ENCODE measurements around the gene CLDN15. TPM values are rescaled to one million over a fixed set of nuclear protein-coding genes. Genes with fewer than 3 reads are reported as not detected.

The CLDN15 gene
- total and polyA plus RNA-seq, 10 donors, result 11.1 to 49.2 (median 21.2) TPM

GRCh38 chr7:101212014-101212413, 25.6 kb downstream of the CLDN15 start:
- intact Hi-C loops (cut with DNase I; ENCODE audit: low total_unique reads), result no loop called here
- Histone ChIP-seq H3K4me3 (no peak overlapping the region), H3K27ac (no peak overlapping the region), H3K27me3 (replicated peaks in 1 of 7) (no peaks in the 10 kb centered on the region), H3K4me1 (peaks cover 6 to 27% (median 15%) of the 10 kb centered on the region in 6 donors), H3K9me3 (no peaks in the 10 kb centered on the region), H3K36me3 (peaks cover 0 to 91% (median 69%) of the 10 kb centered on the region in 6 donors)
- TF ChIP-seq POLR2AphosphoS5 (IDR thresholded peaks at IDR 0.05) (no peak), CTCF (IDR thresholded peaks at IDR 0.05 in 8 of 11, conservative IDR thresholded peaks at IDR 0.05 in 3 of 11) (no peak), POLR2A (IDR thresholded peaks at IDR 0.05) (no peak)
- WGBS, 5 donors, result 94 to 100% (median 95%) methylated on average over 7 to 8 of the region's 8 CpGs
- DNase-seq, result no peak

- DNase-seq, result no peak
- H3K27ac ChIP-seq, result no peak overlapping the region
- 93 to 98% (median 97%) methylated on average over 10 to 24 of the region's 24 CpGs for WGBS, 5 donors
- no peak for TF ChIP-seq POLR2A (IDR thresholded peaks at IDR 0.05)
- TF ChIP-seq POLR2AphosphoS5 (IDR thresholded peaks at IDR 0.05), result peak in 1 of 3 donors; percentile 6
- H3K4me3 ChIP-seq, result no peak overlapping the region
- no peaks in the 10 kb centered on the region for H3K27me3 ChIP-seq (replicated peaks in 1 of 7)
- H3K4me1 ChIP-seq, result peaks cover 5 to 22% (median 10%) of the 10 kb centered on the region in 6 donors
- H3K36me3 ChIP-seq, result peaks cover 0 to 96% (median 72%) of the 10 kb centered on the region in 6 donors
- H3K9me3 ChIP-seq, result no peaks in the 10 kb centered on the region
- intact Hi-C loops (cut with DNase I; ENCODE audit: low total_unique reads), result no loop called here
Measured at GRCh38 chr7:101211501-101211900, 26.1 kb downstream of the CLDN15 start.

- no peaks in the 10 kb centered on the region for H3K27me3 ChIP-seq (replicated peaks in 1 of 7)
- TF ChIP-seq CTCF (IDR thresholded peaks at IDR 0.05 in 8 of 11, conservative IDR thresholded peaks at IDR 0.05 in 3 of 11), result no peak
- TF ChIP-seq POLR2A (IDR thresholded peaks at IDR 0.05), result no peak
- TF ChIP-seq POLR2AphosphoS5 (IDR thresholded peaks at IDR 0.05), result no peak
- peaks cover 0 to 8% (median 0%) of the 10 kb centered on the region in 6 donors for H3K4me1 ChIP-seq
- H3K27ac ChIP-seq, result no peak overlapping the region
- DNase-seq, result no peak
- no peaks in the 10 kb centered on the region for H3K9me3 ChIP-seq
- intact Hi-C loops (cut with DNase I; ENCODE audit: low total_unique reads), result no loop called here
- no peak overlapping the region for H3K4me3 ChIP-seq
- H3K36me3 ChIP-seq, result peaks cover 0 to 96% (median 76%) of the 10 kb centered on the region in 6 donors
- WGBS, 5 donors, result 91 to 97% (median 95%) methylated on average over 13 to 19 of the region's 19 CpGs
Measured at GRCh38 chr7:101210143-101210542, 27.5 kb downstream of the CLDN15 start.

GRCh38 chr7:101208794-101209193, 28.8 kb downstream of the CLDN15 start:
- Histone ChIP-seq H3K36me3 (peaks cover 0 to 82% (median 66%) of the 10 kb centered on the region in 6 donors), H3K4me1 (peaks cover 0 to 11% (median 3%) of the 10 kb centered on the region in 6 donors), H3K27ac (no peak overlapping the region), H3K9me3 (no peaks in the 10 kb centered on the region), H3K27me3 (replicated peaks in 1 of 7) (no peaks in the 10 kb centered on the region), H3K4me3 (no peak overlapping the region)
- WGBS, 5 donors, result 92 to 98% (median 96%) methylated on average over 14 of the region's 14 CpGs
- no peak for DNase-seq
- intact Hi-C loops (cut with DNase I; ENCODE audit: low total_unique reads), result no loop called here
- TF ChIP-seq POLR2AphosphoS5 (IDR thresholded peaks at IDR 0.05), result peak in 1 of 3 donors; percentile 29
- TF ChIP-seq CTCF (IDR thresholded peaks at IDR 0.05 in 8 of 11, conservative IDR thresholded peaks at IDR 0.05 in 3 of 11), result no peak

Measured in spleen (tissue), 11 donors.